HCT116 (cell line): Measurements from ENCODE around the gene DDX1. TPM values are rescaled to one million over a fixed set of nuclear protein-coding genes. Genes with fewer than 3 reads are reported as not detected.

Experiments
- ATAC-seq: fragments of 200-7000 bp; cut with Tn5 transposase; 2 replicates; pipeline ENCODE4 v1.9.1; 2020; ENCODE audit warnings: mild to moderate bottlenecking, moderate library complexity
- BruUV-seq: library from RNA; stranded (reverse); fragments of 400-500 nt; replicated peaks from 2 replicates; lab custom pipeline; 2021; lab: Mats Ljungman, UMichigan
- CTCF ChIA-PET: fragments of 300-600 bp; sonication (Branson Sonifier 250); formaldehyde crosslinking; loops from one replicate; lab custom pipeline; 2021; ENCODE audit warnings: antibody characterized with exemption; lab: Charles Lee
- POLR2A ChIA-PET: fragments of 300-600, 350-600 bp; sonication (Branson Sonifier 250); formaldehyde crosslinking; loops from one replicate; lab custom pipeline; 2021; ENCODE audit warnings: antibody characterized with exemption; lab: Charles Lee
- RAD21 ChIA-PET, 2 experiments: fragments of 300-600 bp; sonication (Branson Sonifier 250); formaldehyde crosslinking; loops; one replicate each; lab custom pipeline; 2023; ENCODE audit warnings: low total read pairs in 2 of 2; ENCODE audit not compliant: uncharacterized antibody in 2 of 2, unreplicated experiment in 2 of 2, low non-redundant PET in 1 of 2; lab: Charles Lee
- DNase-seq: peaks from one replicate; pipeline ENCODE4 v3.0.0-alpha.2; 2010; ENCODE audit warnings: low read depth, low spot score
- H2AFZ ChIP-seq: fragments of 200-600 bp; shearing (Covaris generic), sonication (generic); 2 replicates; pipeline ENCODE4 v1.6.1; 2017; ENCODE audit warnings: low read depth, mixed run types, mixed read lengths, antibody characterized with exemption, low read length; ENCODE audit not compliant: poor library complexity, severe bottlenecking
- H3K27ac ChIP-seq: 2 replicates; pipeline ENCODE4 v1.5.1; 2012; ENCODE audit warnings: low read depth, low read length
- H3K27me3 ChIP-seq: fragments of 200-600 bp; sonication (generic); 2 replicates; pipeline ENCODE4 v1.6.1; 2016; ENCODE audit warnings: mixed run types, low read length, mixed read lengths; ENCODE audit not compliant: insufficient read depth
- H3K36me3 ChIP-seq, 2 experiments: fragments of 200-500 bp in 1 of 2; fragments of 200-600 bp in 1 of 2; sonication (Bioruptor generic) in 1 of 2; sonication (generic) in 1 of 2; 2 replicates each; pipeline versions ENCODE4 v1.5.1 to v1.6.1; 2014 to 2016; ENCODE audit warnings: low read length in 2 of 2, inconsistent platforms in 1 of 2, mixed read lengths in 1 of 2, mixed run types in 1 of 2; ENCODE audit not compliant: insufficient read depth in 2 of 2, control insufficient read depth in 1 of 2
- H3K4me1 ChIP-seq, 2 experiments: fragments of 200-600 bp in 1 of 2; sonication (generic) in 1 of 2; 2 replicates each; pipeline versions ENCODE4 v1.5.1 to v1.6.1; 2012 to 2017; ENCODE audit warnings: low read length in 2 of 2, inconsistent platforms in 1 of 2, mild to moderate bottlenecking in 1 of 2, mixed read lengths in 1 of 2, mixed run types in 1 of 2, moderate library complexity in 1 of 2; ENCODE audit not compliant: insufficient read depth in 2 of 2, control insufficient read depth in 1 of 2
- H3K4me2 ChIP-seq: fragments of 200-600 bp; sonication (generic); 2 replicates; pipeline ENCODE4 v1.6.1; 2017; ENCODE audit warnings: mixed run types, low read length, mixed read lengths
- H3K4me3 ChIP-seq, 2 experiments: fragments of 200-600 bp in 1 of 2; sonication (generic) in 1 of 2; replicated peaks in 1 of 2; 2 replicates each; pipeline ENCODE4 v1.5.1; 2011 to 2016; ENCODE audit warnings: low read length in 2 of 2, control low read depth in 1 of 2, low read depth in 1 of 2, mild to moderate bottlenecking in 1 of 2, mixed read lengths in 1 of 2, mixed run types in 1 of 2
- H3K79me2 ChIP-seq: fragments of 200-600 bp; sonication (generic); 2 replicates; pipeline ENCODE4 v1.6.1; 2017; ENCODE audit warnings: mild to moderate bottlenecking, mixed run types, low read length, moderate library complexity, mixed read lengths; ENCODE audit not compliant: insufficient read depth
- H3K9ac ChIP-seq: fragments of 200-600 bp; sonication (generic); 2 replicates; pipeline ENCODE4 v1.6.1; 2016; ENCODE audit warnings: low read length, mixed read lengths
- H3K9me2 ChIP-seq: fragments of 200-600 bp; sonication (generic), shearing (Covaris generic); 2 replicates; pipeline ENCODE4 v1.6.1; 2017; ENCODE audit warnings: mixed run types, mild to moderate bottlenecking, moderate library complexity; ENCODE audit not compliant: insufficient read depth
- H3K9me3 ChIP-seq, 2 experiments: fragments of 200-500 bp in 1 of 2; fragments of 200-600 bp in 1 of 2; sonication (Bioruptor generic) in 1 of 2; sonication (generic) in 1 of 2; 2 replicates each; pipeline ENCODE4 v1.6.1; 2014 to 2017; ENCODE audit warnings: low read length in 2 of 2, mixed read lengths in 2 of 2, inconsistent platforms in 1 of 2, low read depth in 1 of 2, mild to moderate bottlenecking in 1 of 2, mixed run types in 1 of 2, moderate library complexity in 1 of 2; ENCODE audit not compliant: control insufficient read depth in 1 of 2, insufficient read depth in 1 of 2
- H4K20me1 ChIP-seq: fragments of 200-600 bp; sonication (generic), shearing (Covaris generic); 2 replicates; pipeline ENCODE4 v1.6.1; 2017; ENCODE audit warnings: mixed run types, mild to moderate bottlenecking, moderate library complexity; ENCODE audit not compliant: insufficient read depth
- ATF3 ChIP-seq: IDR thresholded peaks from 2 replicates; pipeline ENCODE4 v1.6.1; 2012
- EGR1 ChIP-seq: IDR thresholded peaks from 2 replicates; pipeline ENCODE4 v1.6.1; 2012; ENCODE audit warnings: low read depth
- MAX ChIP-seq: IDR thresholded peaks from 2 replicates; pipeline ENCODE4 v1.6.1; 2012
- RAD21 ChIP-seq: IDR thresholded peaks from 2 replicates; pipeline ENCODE4 v1.6.1; 2012; ENCODE audit warnings: low read depth, mild to moderate bottlenecking
- REST ChIP-seq: IDR thresholded peaks from 2 replicates; pipeline ENCODE4 v1.6.1; 2012; ENCODE audit warnings: low read depth
- ZBTB33 ChIP-seq: IDR thresholded peaks from 2 replicates; pipeline ENCODE4 v1.6.1; 2011; ENCODE audit warnings: mild to moderate bottlenecking, low read length, moderate library complexity; ENCODE audit not compliant: insufficient replicate concordance; ENCODE audit errors: extremely low read depth
- ZNF274 ChIP-seq: fragments of 200-500 bp; sonication (Bioruptor generic); IDR thresholded peaks from 2 replicates; pipeline ENCODE4 v1.6.1; 2014; ENCODE audit warnings: mild to moderate bottlenecking, low read depth, low read length, inconsistent platforms
- intact Hi-C: fragments of 100-400 bp; cut with micrococcal nuclease; formaldehyde crosslinking; loops from 2 replicates; pipeline ENCODE4 v1.10.0; 2022
- total RNA-seq: library from RNA; stranded (reverse); gene quantifications from one replicate; pipeline ENCODE4 v1.2.1, GENCODE V29; 2021; ENCODE audit not compliant: unreplicated experiment

Gene DDX1
- total RNA-seq, 1 experiment from 2014 or later: 117 TPM

- H3K9me2 ChIP-seq: no peaks in the 10 kb centered on the region
- H3K4me1 ChIP-seq: no peaks in the 10 kb centered on the region
- BruUV-seq: no TSS peak
- no peaks in the 10 kb centered on the region; the same call in 1 of the 2 replicates for H4K20me1 ChIP-seq
- TF ChIP-seq ZBTB33 (no peak), ZNF274 (no peak), MAX (no peak), ATF3 (no peak), EGR1 (no peak), RAD21 (no peak), REST (no peak)
- TF ChIP-seq, all 23 proteins: peak for 0
- H3K79me2 ChIP-seq: no peaks in the 10 kb centered on the region
- RAD21 ChIA-PET: no interaction called here
- H3K36me3 ChIP-seq: peaks cover 32 to 36% of the 10 kb centered on the region in 2 experiments
- no peak overlapping the region for H3K27ac ChIP-seq
- no peak overlapping the region for H3K4me2 ChIP-seq
- H3K4me3 ChIP-seq: no peak overlapping the region
- intact Hi-C loops: no loop called here
- no peak overlapping the region for H2AFZ ChIP-seq
- DNase-seq: no peak
- CTCF ChIA-PET: no interaction called here
- POLR2A ChIA-PET: no interaction called here
- no peak overlapping the region for H3K9ac ChIP-seq
- ATAC-seq: no peak
- no peaks in the 10 kb centered on the region for H3K27me3 ChIP-seq
- H3K9me3 ChIP-seq: no peaks in the 10 kb centered on the region
Observed at GRCh38 chr2:15616850-15617777, 25.4 kb downstream of the DDX1 start.
